NCI-H2029 (cell line): ENCODE measurements around the gene GPR139.

ENCODE experiments used
- DNase-seq: peaks from one replicate; lab custom pipeline; 2025; lab: John Stamatoyannopoulos, UW

Gene GPR139

DNA sequence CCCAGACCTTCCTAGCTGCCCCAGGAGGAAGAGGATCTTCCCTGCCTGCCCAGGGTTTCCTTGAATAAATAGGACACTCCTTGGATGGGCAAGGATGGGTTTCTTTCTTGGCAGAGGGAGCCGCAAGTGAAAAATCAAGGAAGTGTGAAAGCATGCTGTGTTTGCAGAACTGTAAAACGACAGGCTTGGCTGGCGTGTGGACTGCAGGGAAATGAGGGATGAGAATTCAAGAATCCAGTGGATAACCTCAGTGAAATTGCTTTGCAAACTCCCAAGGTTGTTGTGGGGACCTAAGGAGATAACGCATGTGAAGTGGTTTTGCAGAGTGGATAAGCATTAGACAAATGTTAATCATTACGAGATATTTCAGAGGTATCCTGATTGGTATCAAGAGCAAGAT lies 20.4 kb downstream of the GPR139 start:
- DNase-seq: no peak

DNA sequence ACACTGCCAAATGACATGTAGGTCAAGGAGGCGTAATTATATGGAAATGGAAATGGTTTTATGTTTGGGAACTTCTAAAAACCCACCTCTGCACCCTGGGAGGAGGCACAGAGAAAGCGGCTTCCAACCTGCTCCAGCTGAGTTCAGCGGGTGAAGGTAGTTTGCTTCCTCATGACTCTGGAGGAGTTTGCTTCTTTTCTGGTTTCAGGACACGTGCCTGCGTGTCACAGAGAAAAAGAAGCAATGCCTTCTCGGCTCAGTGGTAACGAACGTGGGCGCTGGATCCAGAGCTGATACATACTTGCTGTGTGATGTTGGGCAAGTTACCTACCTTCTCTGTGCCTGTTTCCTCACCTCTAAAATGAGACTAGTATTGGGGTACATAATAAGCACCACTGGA lies 22.1 kb downstream of the GPR139 start:
- DNase-seq: no peak

DNA sequence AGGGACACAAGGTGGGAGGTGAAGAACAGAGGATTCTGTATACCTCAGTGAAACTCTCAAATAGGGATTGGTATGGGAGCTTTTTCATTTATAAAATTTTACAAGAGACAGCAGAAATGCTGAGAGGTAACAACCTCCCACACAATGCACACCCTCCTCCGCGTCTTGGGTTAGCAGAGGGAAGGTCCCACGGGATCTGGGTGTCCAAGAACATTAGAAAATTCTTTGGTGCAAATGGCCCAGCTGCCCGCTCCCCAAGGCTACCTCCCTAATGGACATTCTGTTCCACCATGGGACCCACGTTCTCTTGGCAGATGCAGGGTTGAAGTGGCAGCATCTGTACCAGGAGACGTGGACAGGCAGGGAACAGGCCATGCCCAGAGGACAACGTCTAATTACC lies 22.5 kb downstream of the GPR139 start:
- DNase-seq: no peak

DNA sequence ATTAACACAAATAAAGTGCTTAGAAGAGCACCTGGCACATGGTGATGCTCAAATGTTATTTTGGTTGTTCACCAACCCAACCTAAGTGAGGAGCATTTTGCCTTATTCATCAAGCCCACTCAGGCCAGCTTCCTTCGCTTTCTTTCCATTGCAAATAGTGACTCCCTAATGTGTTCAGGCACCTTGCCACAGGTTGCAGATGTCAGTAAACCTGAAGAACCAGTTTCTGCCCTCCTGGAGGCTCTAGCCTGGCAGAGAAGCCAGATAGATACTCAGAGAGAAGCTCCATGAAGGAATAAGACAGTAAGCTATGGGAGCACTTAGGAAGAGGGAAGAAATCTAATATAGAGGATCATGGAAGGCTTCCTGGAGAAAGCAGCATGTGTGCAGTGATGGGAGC lies 23.9 kb downstream of the GPR139 start:
- peak; percentile 71 for DNase-seq

DNA sequence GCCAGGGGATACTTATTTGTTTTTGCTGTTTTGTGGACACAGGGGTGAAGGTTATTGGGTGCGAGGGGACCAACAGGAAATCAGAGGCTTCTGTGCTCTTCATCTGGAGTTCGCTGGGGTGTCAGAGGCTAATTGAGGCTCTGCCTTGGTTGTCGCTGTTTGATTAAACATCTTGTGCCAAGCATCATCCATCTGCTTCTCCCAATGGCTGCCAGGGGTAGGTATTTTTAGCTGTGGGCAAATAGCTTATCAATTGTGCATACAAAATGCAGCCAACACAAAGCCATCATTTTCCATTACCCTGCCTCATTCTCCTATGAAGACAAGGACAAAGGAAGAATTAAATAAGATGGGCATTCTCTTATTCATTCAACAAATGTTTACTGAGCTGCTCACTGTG lies 27.8 kb downstream of the GPR139 start:
- DNase-seq: no peak

DNA sequence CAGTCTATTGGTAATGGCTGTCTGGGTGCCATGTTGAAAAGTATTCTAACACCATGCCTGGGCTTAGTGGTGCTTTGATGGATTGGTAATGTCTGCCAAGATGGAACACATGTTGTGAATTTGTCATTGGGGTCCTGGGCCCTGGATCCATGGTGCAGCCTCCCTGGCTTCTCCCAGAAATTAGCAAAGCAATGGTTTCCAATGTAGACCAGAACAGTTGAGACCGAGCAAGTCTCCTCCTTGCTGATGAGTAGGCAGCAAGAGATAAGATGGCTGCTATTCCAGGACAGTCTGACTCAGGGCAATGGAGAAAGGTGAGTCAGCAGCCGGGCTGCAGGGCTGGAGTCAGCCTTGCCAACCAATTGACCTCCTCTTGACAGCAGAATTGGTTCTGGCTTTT lies 30.8 kb downstream of the GPR139 start:
- DNase-seq: no peak

DNA sequence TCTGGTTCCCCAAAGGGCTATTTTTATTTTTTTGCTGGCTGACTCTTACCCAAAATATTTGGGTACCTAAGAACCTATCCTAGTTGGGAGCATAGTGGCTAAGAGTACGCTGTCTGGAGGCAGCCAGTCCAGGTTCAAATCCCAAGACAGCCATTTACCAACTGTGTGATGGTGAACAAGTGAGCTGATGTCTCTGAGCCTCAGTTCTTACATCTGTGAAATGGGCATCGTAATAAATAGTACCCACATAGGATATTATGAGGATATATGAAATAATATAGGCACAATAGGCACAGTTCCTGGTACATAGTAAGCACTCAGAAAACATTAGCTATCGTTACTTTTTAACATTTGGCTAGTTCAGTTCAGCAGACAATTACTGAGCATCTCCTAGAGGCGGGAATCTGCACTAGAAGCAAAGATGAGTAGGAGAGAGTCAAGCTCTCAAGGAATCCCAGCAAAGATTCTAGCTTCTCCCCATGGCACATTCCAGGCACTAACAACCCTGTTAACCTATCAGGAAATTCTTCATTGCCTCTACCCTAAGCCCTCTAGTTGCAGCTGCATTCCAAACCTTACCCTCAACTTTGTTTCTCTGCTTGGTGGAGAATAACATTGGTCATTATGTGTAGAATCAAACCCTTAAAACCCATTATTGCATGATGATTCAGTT lies 31.6 kb downstream of the GPR139 start:
- no peak for DNase-seq

DNA sequence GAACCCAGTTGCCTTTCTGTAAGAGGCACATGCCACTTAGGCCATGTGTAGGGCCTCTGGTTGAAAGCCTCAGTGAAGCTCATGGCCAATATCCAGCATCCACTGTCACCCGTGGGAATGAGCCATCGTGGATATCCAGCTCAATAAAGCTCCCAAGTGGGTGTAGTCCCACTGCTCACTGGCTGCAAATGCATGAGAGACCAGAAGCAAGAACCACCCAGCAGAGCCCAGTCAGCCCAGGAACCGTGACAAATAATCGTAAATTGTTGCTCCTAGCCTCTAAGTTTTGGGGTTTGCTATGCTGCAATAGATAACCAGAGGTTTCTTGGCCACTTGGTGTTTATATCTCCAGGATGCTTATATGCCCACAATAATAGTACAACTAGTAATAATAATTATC lies 33.7 kb downstream of the GPR139 start:
- DNase-seq: no peak

DNA sequence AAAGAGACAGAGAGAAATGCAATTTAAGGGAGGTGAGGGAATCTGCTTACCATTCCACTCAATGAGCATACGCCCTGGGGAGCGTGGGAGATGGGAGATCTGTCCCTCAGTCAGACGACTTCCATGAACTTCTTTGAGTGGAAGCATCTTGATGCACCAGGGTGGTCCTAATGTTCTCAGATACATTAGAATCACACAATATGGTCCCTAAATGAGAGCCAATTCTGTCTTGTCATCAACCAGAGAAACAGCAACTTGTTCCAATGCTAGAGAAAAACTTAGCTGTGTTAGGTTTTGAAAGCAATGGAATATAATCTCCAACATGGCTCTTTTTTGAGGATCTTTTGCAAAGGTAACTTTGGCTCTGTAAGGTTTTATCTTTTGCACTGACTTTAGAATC lies 44.1 kb downstream of the GPR139 start:
- DNase-seq: no peak

DNA sequence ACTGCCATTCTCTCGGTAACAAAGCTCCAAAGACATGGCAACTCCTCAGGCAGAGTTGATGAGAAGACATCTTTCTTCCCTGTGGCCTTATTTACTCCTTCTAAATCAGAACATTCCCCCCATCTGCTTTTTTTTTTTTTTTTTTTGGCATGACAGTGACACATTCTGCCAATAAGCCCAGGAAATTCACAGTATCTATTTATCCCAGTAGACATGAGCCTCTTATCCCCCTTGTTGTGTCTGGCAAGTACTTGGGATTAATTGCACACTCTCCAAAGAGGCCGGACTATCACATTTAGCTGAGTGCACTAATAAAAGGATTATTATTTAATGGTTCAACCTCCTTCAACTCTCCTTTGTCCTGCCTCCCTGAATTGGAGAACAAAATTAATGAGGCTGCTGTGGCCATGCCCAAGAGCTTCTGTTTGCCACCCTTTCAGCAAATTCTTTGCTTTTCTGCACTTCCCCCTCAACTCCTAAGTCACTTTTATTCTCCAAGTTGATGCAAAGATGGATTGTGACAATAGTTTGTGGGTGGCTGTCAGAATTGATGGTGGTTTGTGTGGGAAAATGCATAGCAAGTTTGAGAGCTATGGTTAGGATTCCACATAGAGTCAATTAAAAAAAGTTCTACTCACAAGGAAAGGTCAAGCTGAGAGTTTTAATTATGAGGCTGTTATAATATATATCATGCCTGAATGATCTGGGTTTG lies 47.2 kb downstream of the GPR139 start:
- no peak for DNase-seq

DNA sequence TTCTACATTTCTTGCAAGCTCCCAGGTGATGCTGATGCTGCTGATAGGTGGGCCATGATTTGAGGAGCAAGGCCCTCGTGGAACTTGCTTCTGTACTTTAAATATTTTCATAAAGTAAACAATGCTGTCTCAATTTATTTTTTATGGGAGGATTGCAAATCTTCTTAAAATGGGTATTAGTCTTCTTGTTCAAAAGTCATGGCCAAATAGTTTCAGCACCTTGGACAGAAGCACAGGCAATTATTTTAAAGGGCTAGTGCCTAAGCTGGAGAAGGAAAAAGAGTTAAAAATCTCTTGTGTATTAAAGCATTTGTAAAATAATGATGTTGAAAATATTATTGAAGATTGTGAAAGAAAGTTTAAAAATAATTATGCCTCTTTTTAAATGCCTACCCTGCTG lies 50.5 kb downstream of the GPR139 start:
- no peak for DNase-seq

DNA sequence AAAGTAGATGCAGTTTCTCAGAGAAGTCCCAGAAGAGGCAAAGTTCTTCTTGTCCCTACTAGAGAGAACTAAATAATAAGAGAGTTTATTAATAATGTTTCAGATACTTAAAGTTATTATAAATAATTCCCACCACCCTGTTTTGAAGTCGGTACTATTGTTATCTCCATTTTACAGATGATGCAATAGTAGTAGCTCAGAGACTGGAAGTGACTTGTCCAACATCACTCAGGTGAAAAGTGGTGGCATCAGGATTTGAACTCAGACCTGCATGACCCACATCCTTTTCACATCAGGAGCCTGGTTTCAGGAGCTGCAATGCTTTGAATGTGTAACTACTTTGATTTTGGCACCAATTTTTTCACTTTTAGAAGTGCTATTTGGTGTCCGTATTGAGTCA lies 52.7 kb downstream of the GPR139 start:
- no peak for DNase-seq

DNA sequence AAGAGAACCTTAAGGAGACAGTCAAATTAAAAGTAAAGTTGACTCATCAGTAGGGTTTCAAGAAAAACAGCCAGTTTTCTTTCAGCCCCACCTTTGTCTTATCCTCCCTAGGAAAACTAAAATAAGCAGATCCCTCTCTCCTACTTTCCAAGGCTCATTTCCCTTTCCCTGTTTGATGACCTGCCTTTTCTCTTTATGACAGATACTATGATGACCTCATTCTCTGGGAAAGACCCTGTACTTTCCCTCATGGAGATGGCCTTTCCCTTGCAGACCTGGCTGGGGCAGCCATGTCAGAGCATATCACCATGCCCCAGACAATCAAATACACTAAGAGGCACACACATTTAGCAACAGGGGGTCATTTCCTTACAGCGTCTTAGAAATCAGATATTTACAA lies 53.6 kb downstream of the GPR139 start:
- DNase-seq: no peak

DNA sequence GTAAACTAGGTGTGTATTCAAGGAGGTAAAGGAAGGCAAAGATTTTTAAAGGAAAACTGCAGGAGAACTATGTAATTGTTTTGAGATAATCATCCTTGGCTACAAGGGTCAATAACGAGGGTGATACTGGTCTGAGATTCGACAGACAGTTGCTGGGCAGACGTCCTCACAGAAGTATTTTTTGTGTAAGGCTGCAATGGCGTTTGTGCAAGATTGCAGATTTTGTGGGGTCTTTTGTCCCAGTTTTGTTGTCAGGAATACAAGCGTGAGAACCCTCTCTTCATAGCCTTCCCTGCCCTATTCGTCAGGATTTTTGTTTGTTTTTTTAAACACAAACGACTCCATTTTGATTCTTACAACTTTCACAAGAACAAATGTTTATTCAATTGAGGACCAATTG lies 57.5 kb downstream of the GPR139 start:
- no peak for DNase-seq

DNA sequence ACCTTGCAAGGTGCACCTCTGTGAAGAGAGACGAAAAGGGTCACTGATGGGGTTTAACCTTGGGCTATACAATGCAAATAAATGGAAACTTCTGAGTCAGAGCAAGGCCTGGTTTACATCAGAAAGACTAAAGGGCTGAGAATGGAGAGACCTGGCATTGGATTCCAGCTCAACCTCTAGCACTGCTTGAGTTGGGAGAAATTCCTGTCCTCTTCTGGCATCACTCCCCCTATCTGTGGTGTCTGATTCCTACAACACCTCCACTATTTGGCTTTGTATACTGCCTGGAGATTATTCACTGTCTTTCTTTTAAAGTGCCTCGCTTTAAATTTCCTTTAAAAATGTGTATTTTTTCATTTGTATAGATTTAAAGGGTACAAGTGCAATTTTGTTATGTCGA lies 68.8 kb downstream of the GPR139 start:
- no peak for DNase-seq

DNA sequence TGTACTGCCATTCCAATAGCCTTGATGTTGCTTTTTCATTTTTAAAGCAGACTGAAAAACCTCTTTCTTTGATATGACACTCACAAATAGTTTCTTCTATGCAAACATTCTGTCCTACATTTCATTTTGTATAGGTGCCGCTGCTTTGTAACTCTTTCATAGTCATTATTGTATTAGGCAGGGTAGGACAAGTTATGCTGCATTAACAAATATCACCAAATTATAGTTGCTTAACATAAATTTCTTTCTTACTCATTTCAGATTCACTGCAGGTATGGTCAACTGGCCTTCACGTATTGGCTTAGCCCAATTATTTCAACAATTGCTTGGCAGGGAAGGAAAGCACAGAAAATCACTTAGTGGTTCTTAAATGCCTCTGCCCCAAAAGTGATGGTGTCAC lies 70.8 kb downstream of the GPR139 start:
- no peak for DNase-seq

DNA sequence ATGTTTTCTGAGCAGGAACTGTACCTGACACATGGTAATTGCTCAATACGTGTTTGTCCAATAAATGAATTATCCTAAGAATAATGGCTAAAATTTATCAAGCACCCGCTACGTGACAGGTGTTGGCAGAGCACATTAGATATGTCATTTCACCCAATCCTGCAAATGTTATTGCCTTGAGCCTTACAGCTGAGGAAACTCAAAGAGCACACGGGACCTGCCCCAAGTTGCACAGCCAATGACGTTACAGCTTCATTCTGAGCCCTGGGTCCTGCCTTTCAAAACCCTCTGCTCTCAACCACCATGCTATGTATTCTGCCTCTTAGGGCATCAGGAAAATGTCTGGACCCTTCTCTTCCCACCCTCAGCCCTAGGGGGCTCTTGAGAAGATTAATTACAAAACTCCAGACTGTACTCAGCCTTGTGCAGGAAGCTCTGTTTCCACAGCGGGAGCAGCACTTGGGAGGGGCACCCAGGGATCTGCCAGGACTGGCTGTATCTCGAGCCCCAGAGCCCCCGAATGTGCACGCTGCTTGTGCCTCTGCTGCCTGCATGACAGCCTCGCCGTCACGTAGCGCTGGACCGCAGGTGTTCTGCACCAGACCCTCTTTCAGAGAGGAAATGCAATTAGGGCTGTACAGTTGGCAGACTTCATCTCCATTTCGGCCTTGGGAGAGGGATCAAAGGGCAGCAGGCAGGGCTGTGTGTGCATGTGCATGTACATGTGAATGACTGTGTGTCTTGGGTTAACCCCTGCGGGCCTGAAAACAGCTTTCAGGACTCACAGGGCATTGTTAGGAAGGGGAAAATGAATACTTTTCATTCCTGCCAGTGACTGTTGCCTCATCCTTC lies 71.6 kb downstream of the GPR139 start:
- no peak for DNase-seq

DNA sequence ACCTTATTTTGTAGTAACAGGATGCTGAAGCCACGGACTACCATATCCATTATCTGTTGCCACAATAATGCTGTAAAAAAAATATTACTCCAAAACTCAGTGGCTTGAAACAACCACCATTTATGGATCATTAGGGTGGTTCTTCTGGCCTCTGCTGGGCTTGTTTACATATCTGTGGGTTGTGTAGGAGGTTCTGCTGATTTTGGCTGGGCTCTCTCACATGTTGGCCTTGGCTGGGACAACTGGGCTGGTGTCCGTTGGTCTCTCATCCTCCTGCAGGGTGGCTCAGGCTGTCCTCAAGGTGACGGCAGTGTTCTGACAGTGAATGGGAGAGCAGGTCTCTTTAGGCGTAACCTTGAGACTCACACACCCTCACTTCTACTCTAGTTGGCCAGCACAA lies 76.0 kb downstream of the GPR139 start:
- DNase-seq: peak; percentile 78

DNA sequence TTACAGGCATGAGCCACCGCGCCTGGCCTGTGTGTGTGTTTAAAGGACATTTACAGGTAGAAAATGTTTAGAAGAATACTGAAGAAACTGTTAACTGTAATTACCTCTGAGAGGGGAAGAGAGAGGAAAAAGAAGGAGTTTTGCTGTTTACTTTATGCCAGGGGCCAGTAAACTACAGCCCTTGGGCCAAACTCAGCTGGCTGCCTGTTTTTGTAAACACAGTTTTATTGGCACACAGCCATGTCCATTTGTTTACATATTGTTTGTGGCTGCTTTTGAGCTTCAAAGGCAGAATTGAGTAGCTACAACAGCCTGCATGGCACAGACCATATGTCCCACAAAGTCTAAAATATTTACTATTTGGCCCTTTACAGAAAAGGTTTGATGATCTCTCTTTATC lies 76.4 kb downstream of the GPR139 start:
- peak; percentile 83 for DNase-seq

DNA sequence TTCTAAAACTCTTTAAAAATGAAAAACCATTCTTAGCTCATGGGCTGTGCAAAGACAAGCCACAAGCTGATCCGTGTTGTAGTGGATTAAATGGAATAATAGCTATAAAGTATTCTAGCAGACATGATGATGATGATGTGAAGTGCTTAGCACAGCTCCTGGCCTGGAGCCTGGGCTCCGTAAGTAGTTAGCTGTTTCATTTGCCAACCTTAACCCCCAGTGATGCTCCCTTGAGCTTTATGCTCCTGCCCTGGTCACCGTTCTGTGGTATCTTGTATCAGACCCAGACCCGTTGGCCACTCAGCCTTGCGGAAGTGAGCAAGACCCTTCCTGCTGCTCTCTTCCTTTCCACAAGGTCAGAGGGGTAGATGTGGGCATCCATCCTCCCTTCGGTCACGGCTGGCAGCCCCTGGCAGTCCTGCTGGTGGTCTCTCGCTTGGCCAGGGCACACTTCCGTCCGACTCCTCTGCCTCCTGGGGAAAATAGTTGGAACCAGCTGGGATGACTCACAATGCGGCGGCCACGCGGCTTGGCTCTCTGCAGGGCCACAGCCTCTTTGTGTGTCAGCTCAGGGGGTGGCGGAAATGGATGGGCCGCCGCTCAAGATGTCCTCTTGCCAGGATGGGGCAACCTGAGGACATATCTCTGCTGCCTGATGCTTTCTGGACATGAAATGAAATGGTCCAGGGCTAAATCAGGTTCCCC lies 79.1 kb downstream of the GPR139 start:
- no peak for DNase-seq

DNA sequence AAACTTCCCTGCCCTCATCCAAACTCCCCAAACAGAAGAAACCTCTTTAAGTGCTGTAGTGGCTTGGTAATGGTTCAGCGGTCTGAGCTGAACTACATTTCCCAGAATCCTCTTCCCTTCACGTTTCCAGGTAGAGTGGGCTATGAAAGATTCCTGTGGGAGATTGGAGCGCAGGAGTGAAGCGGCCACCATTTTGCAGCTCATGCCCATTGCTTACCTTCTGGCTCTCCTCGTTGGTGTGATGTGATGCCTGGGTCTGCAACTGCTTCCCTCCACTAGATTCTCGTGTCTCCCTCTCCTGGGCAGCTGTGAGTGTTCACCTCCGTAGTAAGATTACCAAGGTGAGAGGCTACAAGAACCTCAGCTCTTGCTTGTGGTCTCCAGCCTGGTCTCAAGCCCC lies 82.1 kb downstream of the GPR139 start:
- DNase-seq: no peak

DNA sequence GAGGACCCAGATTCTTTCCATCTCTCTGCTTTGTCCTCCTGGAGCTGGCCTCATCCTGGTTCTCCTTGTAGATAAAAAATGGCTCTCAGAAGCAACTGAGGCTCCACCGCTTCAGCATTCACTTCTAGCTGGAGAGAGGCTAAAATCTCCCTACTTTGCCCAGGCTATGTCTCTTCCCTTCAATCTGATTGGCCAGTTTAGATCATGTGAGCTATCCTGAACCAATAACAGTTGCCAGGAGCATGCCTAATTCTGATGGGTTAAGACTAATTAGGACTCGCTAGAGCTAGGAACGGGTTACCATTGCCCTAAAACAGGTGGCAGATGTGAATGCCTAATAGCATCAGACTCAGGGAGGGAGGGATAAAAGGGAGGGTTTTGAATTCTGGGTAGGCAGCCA lies 89.6 kb downstream of the GPR139 start:
- no peak for DNase-seq
